GM18505 (cell line): ENCODE measurements around the gene C15orf39.

Experiments
- ATAC-seq: cut with Tn5 transposase; IDR thresholded peaks from one replicate; pipeline ENCODE4 v1.9.1; 2021; ENCODE audit not compliant: unreplicated experiment
- POLR2A ChIP-seq: IDR thresholded peaks from 4 replicates; pipeline ENCODE4 v1.6.1; 2011; ENCODE audit warnings: borderline replicate concordance; ENCODE audit not compliant: insufficient read depth, insufficient read length; ENCODE audit errors: extremely low read depth

The C15orf39 gene

DNA sequence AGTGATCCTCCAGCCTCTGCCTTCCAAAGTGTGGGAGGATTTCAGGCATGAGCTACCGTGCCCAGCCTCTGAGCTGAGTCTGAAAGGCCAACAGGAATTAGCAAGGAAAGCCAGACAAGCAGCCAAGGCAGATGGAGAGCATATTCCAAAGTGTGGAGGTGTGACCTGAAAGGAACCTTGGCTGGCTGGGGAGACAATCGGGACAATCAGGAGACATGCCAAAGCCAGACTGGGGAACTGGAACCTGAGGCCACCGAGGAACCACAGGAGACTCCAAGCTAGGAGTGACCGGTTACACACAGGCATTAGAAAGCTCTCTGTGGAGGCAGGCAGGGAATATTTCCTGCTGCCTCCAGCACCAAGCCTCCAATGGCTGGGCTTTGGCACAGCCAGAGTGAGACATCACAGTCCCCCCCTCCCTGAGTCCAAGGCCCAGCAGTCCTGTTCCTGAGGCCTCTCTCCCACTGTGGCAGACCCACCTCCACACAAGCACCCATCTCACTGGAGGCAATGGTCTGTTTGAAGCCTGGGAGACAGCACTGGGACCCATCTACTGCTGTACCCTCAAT, 4.5 kb upstream of the C15orf39 start:
- no peak for ATAC-seq
- no peak for TF ChIP-seq POLR2A

DNA sequence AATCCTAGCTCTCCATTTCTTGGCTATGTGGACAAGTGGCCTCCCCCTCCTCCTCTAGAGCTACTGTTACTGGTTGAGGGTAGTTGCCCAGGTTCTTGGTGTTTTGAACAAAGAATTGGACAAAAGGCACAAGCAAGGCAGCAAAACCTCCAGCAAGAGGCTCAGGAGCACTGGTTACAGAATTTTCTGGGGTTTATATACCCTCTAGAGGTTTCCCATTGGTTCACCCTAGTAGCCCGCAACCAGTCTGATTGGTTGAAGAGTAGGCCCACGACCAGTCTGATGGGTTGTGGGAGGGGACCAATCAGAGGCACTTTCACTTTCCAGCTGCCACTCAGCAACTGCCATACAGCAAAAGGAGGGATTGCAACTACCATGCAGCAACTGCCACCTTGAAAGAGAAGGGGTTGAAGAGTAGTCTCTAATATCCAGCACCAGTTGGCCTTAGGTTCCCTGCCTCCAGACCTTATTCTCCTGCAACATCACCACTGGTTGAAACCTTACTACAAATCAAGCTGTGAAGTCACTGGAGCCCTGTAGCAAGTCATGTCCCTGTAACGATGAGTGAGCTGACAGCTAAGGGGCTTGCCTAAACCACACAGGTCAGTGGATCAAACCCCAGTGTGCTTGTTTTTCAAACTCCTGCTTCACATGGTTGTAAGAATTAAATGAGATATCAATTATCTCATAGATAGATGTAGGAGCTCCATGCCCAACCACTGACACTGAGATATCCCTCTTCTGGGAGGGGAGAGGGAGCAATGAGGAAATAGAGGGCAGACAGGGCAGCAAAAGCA, 2.9 kb upstream of the C15orf39 start:
- no peak for ATAC-seq
- peak; percentile 60 for TF ChIP-seq POLR2A

DNA sequence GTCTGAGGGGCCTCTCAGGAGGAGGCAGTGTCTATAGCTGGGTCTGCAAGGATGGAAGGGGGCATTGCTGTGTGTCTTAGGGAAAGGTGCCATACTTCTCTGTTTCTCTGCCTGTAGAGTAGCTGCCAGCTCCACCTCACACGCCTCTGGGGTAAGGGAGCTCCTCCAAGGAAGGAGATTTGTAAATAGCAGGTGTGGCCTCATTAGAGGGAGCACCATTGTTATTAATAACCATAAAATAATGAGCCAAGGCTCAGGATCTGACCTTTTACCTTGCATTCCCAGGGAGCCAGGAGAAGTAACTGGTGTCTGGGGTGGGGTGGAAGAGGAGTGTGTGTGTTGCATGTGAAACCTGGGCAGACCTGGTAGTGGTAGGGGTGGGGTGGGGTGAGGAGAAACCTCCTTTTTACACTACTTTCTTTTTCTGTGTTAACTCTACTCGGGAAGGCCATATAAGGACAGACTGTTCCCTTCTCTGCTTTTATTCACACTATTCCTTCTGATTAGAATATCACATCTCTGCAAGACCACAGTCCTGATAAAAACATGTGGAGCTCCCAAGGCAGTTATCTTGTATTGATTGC, 2.2 kb upstream of the C15orf39 start:
- TF ChIP-seq POLR2A, result no peak

DNA sequence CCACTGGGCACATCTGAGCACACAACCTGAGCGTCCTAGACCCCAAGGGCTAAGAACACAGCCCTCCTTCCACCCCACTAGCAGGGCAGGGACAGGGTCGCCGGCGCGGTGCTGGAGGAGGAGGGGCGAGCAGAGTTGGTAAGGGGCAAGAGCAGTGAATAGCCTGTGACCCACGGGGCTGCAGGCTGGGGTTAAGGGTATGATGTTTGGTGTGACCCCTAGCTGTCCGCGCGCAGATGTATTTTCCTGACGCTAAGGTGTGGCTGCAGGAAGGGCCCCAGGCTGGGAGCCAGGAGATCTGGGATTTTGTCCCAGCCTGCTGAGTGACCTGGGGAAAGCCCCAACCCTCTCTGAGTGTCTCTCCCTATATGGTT, 1.3 kb upstream of the C15orf39 start:
- TF ChIP-seq POLR2A, result no peak
- no peak for ATAC-seq

More for the DNA sequence above, 2.2 kb upstream of the C15orf39 start:
- no peak for ATAC-seq

DNA sequence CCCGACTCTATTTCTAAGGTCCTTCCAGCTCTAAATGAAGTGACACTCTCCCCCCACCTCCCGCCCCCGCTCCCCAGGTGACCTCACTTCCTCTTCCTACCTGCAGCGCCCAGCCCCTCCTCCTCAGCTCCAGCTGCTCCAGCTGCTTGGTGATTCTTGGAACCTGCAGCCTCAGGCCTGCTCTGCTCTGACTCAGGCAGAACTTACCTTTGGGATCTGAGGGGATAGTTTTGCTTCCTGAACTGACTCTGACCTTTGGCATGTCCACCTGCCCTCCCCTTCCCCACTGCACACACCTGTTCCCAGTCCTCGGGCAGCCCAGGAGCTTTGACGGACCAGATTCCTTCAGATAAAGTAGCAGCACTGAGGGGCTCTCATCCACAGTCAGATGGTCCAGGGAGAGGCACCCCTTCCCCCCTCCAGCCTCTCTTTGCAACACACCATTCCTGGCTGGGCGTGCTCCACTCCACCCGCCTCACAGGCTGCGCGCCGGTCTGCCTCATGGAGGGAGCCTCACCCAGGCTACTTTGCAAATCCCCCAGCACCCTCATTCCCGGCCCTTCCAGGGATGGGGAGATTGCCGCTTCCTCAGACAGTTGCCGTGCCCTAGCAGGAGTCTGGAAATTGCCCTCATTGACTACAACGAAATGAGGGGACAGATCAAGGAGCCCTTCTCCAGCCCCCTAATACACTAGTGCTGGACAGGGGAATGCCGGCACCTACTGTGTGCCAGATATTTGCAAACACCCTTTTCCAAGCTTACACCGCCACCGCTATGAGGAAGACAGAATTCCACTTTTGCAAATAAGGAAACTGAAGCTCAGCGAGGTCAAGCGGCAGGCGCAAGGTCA, 692 bp upstream of the C15orf39 start:
- no peak for TF ChIP-seq POLR2A
- peak; percentile 0 for ATAC-seq

DNA sequence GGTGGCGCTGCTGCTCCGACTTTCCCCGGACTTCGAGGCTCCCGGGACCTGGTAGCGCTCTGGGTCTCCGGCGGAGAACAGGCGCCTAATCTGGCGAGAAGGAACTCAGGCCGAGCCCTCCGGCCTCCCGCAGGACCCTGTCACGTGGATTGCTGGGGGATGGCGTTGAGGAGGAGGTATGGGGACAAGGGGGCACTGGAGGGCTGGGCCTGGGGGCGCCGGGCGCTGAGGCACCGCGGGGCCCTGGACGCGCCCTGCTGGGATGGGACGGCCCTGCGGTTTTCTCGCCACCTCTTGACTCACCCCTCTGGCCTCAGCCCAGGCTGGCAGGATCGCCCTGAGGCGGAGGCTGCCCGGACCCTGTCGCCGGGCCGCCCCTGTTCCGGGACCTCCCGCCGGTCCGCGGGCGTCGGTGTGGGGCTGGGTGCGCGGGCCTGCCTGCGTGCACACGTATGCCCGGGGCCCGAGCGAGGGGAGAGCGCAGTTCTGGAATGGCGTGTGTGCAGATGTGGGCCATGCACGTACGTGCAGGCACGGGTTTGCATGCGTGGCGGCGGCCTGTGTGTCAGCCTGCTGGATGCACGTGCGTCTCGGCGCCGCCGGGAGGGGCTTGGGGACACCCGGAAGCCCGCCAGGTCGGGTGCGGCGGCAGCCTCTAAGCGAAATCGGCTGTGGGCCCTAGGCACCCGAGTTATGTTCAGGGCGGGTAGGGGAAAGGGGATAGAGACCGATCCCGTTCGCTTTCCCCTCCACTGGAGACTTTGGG, 752 bp downstream of the C15orf39 start:
- ATAC-seq, result peak; percentile 29
- TF ChIP-seq POLR2A, result peak; percentile 69

DNA sequence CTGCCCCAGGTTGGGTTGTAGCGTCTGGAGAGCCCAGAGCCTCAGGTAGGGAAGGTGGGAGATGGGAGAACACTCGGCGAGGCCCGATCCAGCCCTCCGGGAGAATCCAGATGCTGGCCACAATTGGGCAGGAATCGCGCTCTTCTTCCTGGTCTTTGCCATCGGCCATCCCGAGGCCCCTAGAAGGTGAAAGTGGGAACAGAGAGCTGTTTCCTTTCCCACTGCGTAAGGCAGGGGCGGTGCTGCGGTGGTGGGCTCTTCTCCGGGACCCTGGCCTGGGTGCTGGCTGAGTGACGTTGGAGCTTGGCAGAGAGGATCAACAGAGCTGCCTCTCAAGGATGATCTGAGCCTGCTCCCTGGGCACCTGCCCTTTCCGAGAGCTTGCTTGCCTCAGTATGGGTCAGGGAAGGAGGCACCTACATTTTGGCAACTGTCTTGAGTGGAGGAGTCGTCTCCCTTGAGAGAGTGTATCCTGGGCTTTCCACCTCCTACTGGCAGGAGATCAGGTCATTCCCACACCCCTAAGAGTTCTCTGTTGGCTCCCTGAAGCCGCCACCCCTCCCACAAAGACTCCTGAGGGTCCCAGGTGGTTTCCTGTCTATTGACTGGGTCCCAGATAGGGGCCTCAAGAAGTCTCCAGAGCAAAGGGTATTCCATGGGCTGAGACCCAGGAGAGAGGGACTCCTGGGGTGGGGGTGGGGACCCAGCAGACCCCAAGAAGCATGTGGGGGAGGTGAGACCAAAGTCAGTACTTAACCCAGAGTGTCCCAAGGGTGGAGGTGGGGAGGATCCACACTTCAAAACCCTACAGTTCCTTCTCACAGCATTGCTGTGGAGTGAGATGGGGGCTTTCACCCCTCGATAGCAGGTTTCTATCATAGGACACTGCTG, 1.6 kb downstream of the C15orf39 start:
- no peak for ATAC-seq
- no peak for TF ChIP-seq POLR2A

DNA sequence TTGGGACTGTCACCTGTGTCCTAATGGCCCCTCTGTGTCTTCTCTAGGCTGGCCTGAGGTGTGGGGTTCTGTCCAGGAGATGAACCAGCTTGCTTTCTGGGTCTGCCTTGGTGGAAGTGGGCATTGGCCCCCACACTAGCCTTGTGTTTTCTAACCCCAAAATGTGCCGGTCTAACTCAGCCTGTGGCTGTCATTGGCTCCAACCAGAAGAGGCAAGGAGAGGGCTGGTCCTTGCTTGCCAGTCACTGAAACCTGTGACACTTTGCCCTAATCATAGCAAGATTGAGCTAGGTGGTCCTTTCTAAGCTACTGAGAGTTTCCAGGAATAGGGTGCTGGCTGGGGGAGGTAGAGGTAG, 2.2 kb downstream of the C15orf39 start:
- ATAC-seq, result no peak
- peak; percentile 49 for TF ChIP-seq POLR2A

DNA sequence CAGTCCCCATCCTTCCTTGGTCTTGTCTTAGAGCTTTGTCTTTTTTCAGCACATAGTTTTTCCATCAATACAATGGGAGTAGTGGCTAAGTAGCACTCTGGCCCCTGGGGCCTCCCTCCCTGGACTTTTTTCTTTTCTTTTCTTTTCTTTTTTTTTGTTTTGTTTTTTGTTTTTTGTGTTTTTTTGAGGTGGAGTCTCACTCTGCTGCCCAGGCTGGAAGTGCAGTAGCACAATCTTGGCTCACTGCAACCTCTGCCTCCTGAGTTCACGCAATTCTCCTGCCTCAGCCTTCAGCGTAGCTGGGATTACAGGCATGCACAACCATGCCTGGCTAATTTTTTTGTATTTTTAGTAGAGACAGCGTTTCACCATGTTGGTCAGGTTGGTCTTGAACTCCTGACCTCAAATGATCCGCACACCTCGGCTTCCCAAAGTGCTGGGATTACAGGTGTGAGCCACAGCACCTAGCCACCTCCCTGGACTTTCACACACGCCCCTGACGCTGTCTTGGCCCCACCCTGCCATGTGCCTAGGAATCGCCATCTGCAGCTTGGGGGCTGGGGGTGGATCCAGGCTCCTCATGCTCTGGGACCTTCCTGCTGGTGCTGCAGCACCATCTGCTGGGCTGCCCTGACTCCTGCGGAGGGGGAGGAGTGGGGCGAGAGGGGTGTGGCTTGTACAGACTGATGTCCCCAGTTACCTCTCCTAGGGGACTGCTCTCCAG, 2.8 kb downstream of the C15orf39 start:
- TF ChIP-seq POLR2A, result no peak
- no peak for ATAC-seq

DNA sequence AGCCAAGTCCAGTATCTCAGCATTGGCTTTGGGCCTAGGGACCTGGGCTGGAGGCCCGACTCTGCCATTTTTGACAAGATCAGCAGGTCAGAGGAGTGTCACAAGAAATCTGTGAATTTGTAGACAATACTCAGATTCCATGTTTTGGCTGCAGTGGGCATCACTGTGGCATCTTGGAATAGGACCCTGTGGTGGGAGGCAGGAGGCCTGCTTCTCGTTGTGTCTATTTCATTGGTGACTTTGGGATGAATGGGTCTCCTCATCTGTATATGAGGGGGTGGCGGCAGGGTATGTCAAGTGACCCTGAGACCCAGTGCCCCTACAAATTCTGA, 3.3 kb downstream of the C15orf39 start:
- no peak for ATAC-seq
- no peak for TF ChIP-seq POLR2A

DNA sequence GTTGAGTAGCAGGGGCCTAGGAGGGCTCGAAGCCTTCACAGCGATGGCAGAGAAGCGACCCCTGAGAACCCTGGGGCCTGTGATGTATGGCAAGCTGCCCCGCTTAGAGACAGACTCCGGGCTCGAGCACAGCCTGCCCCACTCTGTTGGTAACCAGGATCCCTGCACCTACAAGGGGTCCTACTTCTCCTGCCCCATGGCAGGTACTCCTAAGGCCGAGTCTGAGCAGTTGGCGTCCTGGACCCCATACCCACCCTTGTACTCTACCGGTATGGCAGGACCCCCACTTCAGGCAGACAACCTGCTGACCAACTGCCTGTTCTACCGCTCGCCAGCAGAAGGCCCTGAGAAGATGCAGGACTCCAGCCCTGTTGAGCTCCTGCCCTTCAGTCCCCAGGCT, 4.3 kb downstream of the C15orf39 start:
- no peak for ATAC-seq
- TF ChIP-seq POLR2A, result peak; percentile 22

DNA sequence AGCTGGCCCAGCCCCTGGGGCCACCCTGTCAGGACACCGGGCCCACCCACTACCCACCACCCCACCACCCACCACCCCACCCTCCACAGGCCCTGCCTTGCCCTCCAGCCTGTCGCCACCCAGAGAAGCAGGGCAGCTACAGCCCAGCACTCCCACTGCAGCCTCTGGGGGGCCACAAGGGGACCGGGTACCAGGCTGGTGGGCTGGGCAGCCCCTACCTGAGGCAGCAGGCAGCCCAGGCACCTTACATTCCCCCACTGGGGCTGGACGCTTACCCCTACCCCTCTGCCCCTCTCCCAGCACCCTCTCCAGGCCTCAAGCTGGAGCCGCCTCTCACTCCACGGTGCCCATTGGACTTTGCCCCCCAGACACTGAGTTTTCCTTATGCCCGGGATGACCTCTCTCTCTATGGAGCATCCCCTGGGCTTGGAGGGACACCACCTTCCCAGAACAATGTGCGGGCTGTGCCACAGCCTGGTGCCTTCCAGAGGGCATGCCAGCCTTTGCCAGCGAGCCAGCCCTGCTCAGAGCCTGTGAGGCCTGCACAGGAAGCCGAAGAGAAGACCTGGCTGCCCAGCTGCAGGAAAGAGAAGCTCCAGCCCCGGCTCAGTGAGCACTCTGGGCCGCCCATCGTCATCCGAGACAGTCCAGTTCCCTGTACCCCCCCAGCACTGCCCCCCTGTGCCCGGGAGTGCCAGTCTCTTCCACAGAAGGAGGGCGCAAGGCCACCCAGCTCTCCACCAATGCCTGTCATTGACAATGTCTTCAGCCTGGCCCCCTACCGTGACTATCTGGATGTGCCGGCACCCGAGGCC, 5.3 kb downstream of the C15orf39 start:
- no peak for TF ChIP-seq POLR2A
- ATAC-seq, result no peak
